HCT116 (cell line): ENCODE data around the gene GALNT13. TPM values are rescaled to one million over a fixed set of nuclear protein-coding genes. Genes with fewer than 3 reads are reported as not detected.

Experiments used
- ATAC-seq: fragments of 200-7000 bp; cut with Tn5 transposase; 2 replicates; pipeline ENCODE4 v1.9.1; 2020; ENCODE audit warnings: mild to moderate bottlenecking, moderate library complexity
- BruUV-seq: library from RNA; stranded (reverse); fragments of 400-500 nt; replicated peaks from 2 replicates; lab custom pipeline; 2021; lab: Mats Ljungman, UMichigan
- CTCF ChIA-PET: fragments of 300-600 bp; sonication (Branson Sonifier 250); formaldehyde crosslinking; loops from one replicate; lab custom pipeline; 2021; ENCODE audit warnings: antibody characterized with exemption; lab: Charles Lee
- POLR2A ChIA-PET: fragments of 300-600, 350-600 bp; sonication (Branson Sonifier 250); formaldehyde crosslinking; loops from one replicate; lab custom pipeline; 2021; ENCODE audit warnings: antibody characterized with exemption; lab: Charles Lee
- RAD21 ChIA-PET, 2 experiments: fragments of 300-600 bp; sonication (Branson Sonifier 250); formaldehyde crosslinking; loops; one replicate each; lab custom pipeline; 2023; ENCODE audit warnings: low total read pairs in 2 of 2; ENCODE audit not compliant: uncharacterized antibody in 2 of 2, unreplicated experiment in 2 of 2, low non-redundant PET in 1 of 2; lab: Charles Lee
- DNase-seq: peaks from one replicate; pipeline ENCODE4 v3.0.0-alpha.2; 2010; ENCODE audit warnings: low read depth, low spot score
- H2AFZ ChIP-seq: fragments of 200-600 bp; shearing (Covaris generic), sonication (generic); 2 replicates; pipeline ENCODE4 v1.6.1; 2017; ENCODE audit warnings: low read depth, mixed run types, mixed read lengths, antibody characterized with exemption, low read length; ENCODE audit not compliant: poor library complexity, severe bottlenecking
- H3K27ac ChIP-seq: 2 replicates; pipeline ENCODE4 v1.5.1; 2012; ENCODE audit warnings: low read depth, low read length
- H3K27me3 ChIP-seq: fragments of 200-600 bp; sonication (generic); 2 replicates; pipeline ENCODE4 v1.6.1; 2016; ENCODE audit warnings: mixed run types, low read length, mixed read lengths; ENCODE audit not compliant: insufficient read depth
- H3K36me3 ChIP-seq, 2 experiments: fragments of 200-500 bp in 1 of 2; fragments of 200-600 bp in 1 of 2; sonication (Bioruptor generic) in 1 of 2; sonication (generic) in 1 of 2; 2 replicates each; pipeline versions ENCODE4 v1.5.1 to v1.6.1; 2014 to 2016; ENCODE audit warnings: low read length in 2 of 2, inconsistent platforms in 1 of 2, mixed read lengths in 1 of 2, mixed run types in 1 of 2; ENCODE audit not compliant: insufficient read depth in 2 of 2, control insufficient read depth in 1 of 2
- H3K4me1 ChIP-seq, 2 experiments: fragments of 200-600 bp in 1 of 2; sonication (generic) in 1 of 2; 2 replicates each; pipeline versions ENCODE4 v1.5.1 to v1.6.1; 2012 to 2017; ENCODE audit warnings: low read length in 2 of 2, inconsistent platforms in 1 of 2, mild to moderate bottlenecking in 1 of 2, mixed read lengths in 1 of 2, mixed run types in 1 of 2, moderate library complexity in 1 of 2; ENCODE audit not compliant: insufficient read depth in 2 of 2, control insufficient read depth in 1 of 2
- H3K4me2 ChIP-seq: fragments of 200-600 bp; sonication (generic); 2 replicates; pipeline ENCODE4 v1.6.1; 2017; ENCODE audit warnings: mixed run types, low read length, mixed read lengths
- H3K4me3 ChIP-seq, 2 experiments: fragments of 200-600 bp in 1 of 2; sonication (generic) in 1 of 2; replicated peaks in 1 of 2; 2 replicates each; pipeline ENCODE4 v1.5.1; 2011 to 2016; ENCODE audit warnings: low read length in 2 of 2, control low read depth in 1 of 2, low read depth in 1 of 2, mild to moderate bottlenecking in 1 of 2, mixed read lengths in 1 of 2, mixed run types in 1 of 2
- H3K79me2 ChIP-seq: fragments of 200-600 bp; sonication (generic); 2 replicates; pipeline ENCODE4 v1.6.1; 2017; ENCODE audit warnings: mild to moderate bottlenecking, mixed run types, low read length, moderate library complexity, mixed read lengths; ENCODE audit not compliant: insufficient read depth
- H3K9ac ChIP-seq: fragments of 200-600 bp; sonication (generic); 2 replicates; pipeline ENCODE4 v1.6.1; 2016; ENCODE audit warnings: low read length, mixed read lengths
- H3K9me2 ChIP-seq: fragments of 200-600 bp; sonication (generic), shearing (Covaris generic); 2 replicates; pipeline ENCODE4 v1.6.1; 2017; ENCODE audit warnings: mixed run types, mild to moderate bottlenecking, moderate library complexity; ENCODE audit not compliant: insufficient read depth
- H3K9me3 ChIP-seq, 2 experiments: fragments of 200-500 bp in 1 of 2; fragments of 200-600 bp in 1 of 2; sonication (Bioruptor generic) in 1 of 2; sonication (generic) in 1 of 2; 2 replicates each; pipeline ENCODE4 v1.6.1; 2014 to 2017; ENCODE audit warnings: low read length in 2 of 2, mixed read lengths in 2 of 2, inconsistent platforms in 1 of 2, low read depth in 1 of 2, mild to moderate bottlenecking in 1 of 2, mixed run types in 1 of 2, moderate library complexity in 1 of 2; ENCODE audit not compliant: control insufficient read depth in 1 of 2, insufficient read depth in 1 of 2
- H4K20me1 ChIP-seq: fragments of 200-600 bp; sonication (generic), shearing (Covaris generic); 2 replicates; pipeline ENCODE4 v1.6.1; 2017; ENCODE audit warnings: mixed run types, mild to moderate bottlenecking, moderate library complexity; ENCODE audit not compliant: insufficient read depth
- CEBPB ChIP-seq: IDR thresholded peaks from 2 replicates; pipeline ENCODE4 v1.6.1; 2012; ENCODE audit warnings: low read depth
- ELF1 ChIP-seq: IDR thresholded peaks from 2 replicates; pipeline ENCODE4 v1.6.1; 2012; ENCODE audit warnings: low read depth, borderline replicate concordance
- EZH2phosphoT487 ChIP-seq: fragments of 200-600 bp; IDR thresholded peaks from 2 replicates; pipeline ENCODE4 v1.6.1; 2018; ENCODE audit warnings: antibody characterized with exemption, borderline replicate concordance
- FOSL1 ChIP-seq: IDR thresholded peaks from 2 replicates; pipeline ENCODE4 v1.6.1; 2012; ENCODE audit warnings: low read depth
- POLR2A ChIP-seq: IDR thresholded peaks from 2 replicates; pipeline ENCODE4 v1.7.0; 2011; ENCODE audit warnings: borderline replicate concordance; ENCODE audit not compliant: insufficient read depth, insufficient read length; ENCODE audit errors: extremely low read depth
- RAD21 ChIP-seq: IDR thresholded peaks from 2 replicates; pipeline ENCODE4 v1.6.1; 2012; ENCODE audit warnings: low read depth, mild to moderate bottlenecking
- SIN3A ChIP-seq: IDR thresholded peaks from 2 replicates; pipeline ENCODE4 v1.6.1; 2012; ENCODE audit warnings: low read depth
- SRF ChIP-seq: IDR thresholded peaks from 2 replicates; pipeline ENCODE4 v1.6.1; 2012; ENCODE audit warnings: low read depth
- TCF7L2 ChIP-seq: IDR thresholded peaks from 2 replicates; pipeline ENCODE4 v1.7.0; 2011; ENCODE audit warnings: borderline replicate concordance, inconsistent platforms; ENCODE audit not compliant: insufficient read depth, insufficient read length; ENCODE audit errors: extremely low read depth
- YY1 ChIP-seq: IDR thresholded peaks from 2 replicates; pipeline ENCODE4 v1.6.1; 2011; ENCODE audit warnings: low read length, low read depth, moderate library complexity, mild to moderate bottlenecking; ENCODE audit not compliant: insufficient replicate concordance; ENCODE audit errors: extremely low read depth
- ZFX ChIP-seq: fragments of 450-650 bp; IDR thresholded peaks from 2 replicates; pipeline ENCODE4 v1.6.1; 2017
- ZNF274 ChIP-seq: fragments of 200-500 bp; sonication (Bioruptor generic); IDR thresholded peaks from 2 replicates; pipeline ENCODE4 v1.6.1; 2014; ENCODE audit warnings: mild to moderate bottlenecking, low read depth, low read length, inconsistent platforms
- intact Hi-C: fragments of 100-400 bp; cut with micrococcal nuclease; formaldehyde crosslinking; loops from 2 replicates; pipeline ENCODE4 v1.10.0; 2022
- total RNA-seq: library from RNA; stranded (reverse); gene quantifications from one replicate; pipeline ENCODE4 v1.2.1, GENCODE V29; 2021; ENCODE audit not compliant: unreplicated experiment
- TF ChIP-seq, protein P1 (sequence below): IDR thresholded peaks from 2 replicates; pipeline ENCODE4 v1.6.1; 2012; ENCODE audit warnings: low read depth
- TF ChIP-seq, protein P2 (sequence below): IDR thresholded peaks from 2 replicates; pipeline ENCODE4 v1.6.1; 2012
- TF ChIP-seq, protein P3 (sequence below): IDR thresholded peaks from 2 replicates; pipeline ENCODE4 v1.6.1; 2011; ENCODE audit warnings: mild to moderate bottlenecking, low read length, moderate library complexity; ENCODE audit not compliant: insufficient replicate concordance; ENCODE audit errors: extremely low read depth

The GALNT13 gene
- total RNA-seq, 1 experiment from 2014 or later, result 0.44 TPM

GRCh38 chr2:153891051-153891450, 19.3 kb downstream of the GALNT13 start:
- H2AFZ ChIP-seq, result no peak overlapping the region
- no peaks in the 10 kb centered on the region for H3K36me3 ChIP-seq
- H3K4me3 ChIP-seq, result no peak overlapping the region
- H3K79me2 ChIP-seq, result no peaks in the 10 kb centered on the region
- no peaks in the 10 kb centered on the region for H3K27me3 ChIP-seq
- H3K4me1 ChIP-seq, result no peaks in the 10 kb centered on the region
- no peak overlapping the region for H3K27ac ChIP-seq
- no peaks in the 10 kb centered on the region for H3K9me3 ChIP-seq
- BruUV-seq, result no TSS peak
- ChIA-PET POLR2A (no interaction called here), RAD21 (no interaction called here), CTCF (no interaction called here)
- no peak overlapping the region for H3K9ac ChIP-seq
- intact Hi-C loops, result no loop called here
- H3K4me2 ChIP-seq, result no peak overlapping the region
- no peaks in the 10 kb centered on the region for H4K20me1 ChIP-seq
- ATAC-seq (no peak), DNase-seq (no peak)
- H3K9me2 ChIP-seq, result no peaks in the 10 kb centered on the region; the same call in 1 of the 2 replicates
- TF ChIP-seq ZNF274 (no peak), YY1 (no peak), SRF (no peak), TCF7L2 (no peak)

- no peak overlapping the region for H3K4me2 ChIP-seq
- no peak overlapping the region for H3K9ac ChIP-seq
- no peaks in the 10 kb centered on the region for H3K9me3 ChIP-seq
- no TSS peak for BruUV-seq
- no peaks in the 10 kb centered on the region for H3K36me3 ChIP-seq
- DNase-seq (no peak), ATAC-seq (no peak)
- H3K27me3 ChIP-seq, result no peaks in the 10 kb centered on the region
- H4K20me1 ChIP-seq, result no peaks in the 10 kb centered on the region
- no peak overlapping the region for H3K27ac ChIP-seq
- POLR2A ChIA-PET, result no interaction called here
- intact Hi-C loops, result loop anchor here (10.0 kb wide), 1 partner anchor 242 kb away; no protein-coding TSS in a partner anchor
- H3K4me3 ChIP-seq, result no peak overlapping the region
- RAD21 ChIA-PET, result no interaction called here
- no peaks in the 10 kb centered on the region for H3K79me2 ChIP-seq
- no peak overlapping the region for H2AFZ ChIP-seq
- no peaks in the 10 kb centered on the region for H3K4me1 ChIP-seq
- CTCF ChIA-PET, result no interaction called here
- no peaks in the 10 kb centered on the region for H3K9me2 ChIP-seq
- TF ChIP-seq, protein P1, sequence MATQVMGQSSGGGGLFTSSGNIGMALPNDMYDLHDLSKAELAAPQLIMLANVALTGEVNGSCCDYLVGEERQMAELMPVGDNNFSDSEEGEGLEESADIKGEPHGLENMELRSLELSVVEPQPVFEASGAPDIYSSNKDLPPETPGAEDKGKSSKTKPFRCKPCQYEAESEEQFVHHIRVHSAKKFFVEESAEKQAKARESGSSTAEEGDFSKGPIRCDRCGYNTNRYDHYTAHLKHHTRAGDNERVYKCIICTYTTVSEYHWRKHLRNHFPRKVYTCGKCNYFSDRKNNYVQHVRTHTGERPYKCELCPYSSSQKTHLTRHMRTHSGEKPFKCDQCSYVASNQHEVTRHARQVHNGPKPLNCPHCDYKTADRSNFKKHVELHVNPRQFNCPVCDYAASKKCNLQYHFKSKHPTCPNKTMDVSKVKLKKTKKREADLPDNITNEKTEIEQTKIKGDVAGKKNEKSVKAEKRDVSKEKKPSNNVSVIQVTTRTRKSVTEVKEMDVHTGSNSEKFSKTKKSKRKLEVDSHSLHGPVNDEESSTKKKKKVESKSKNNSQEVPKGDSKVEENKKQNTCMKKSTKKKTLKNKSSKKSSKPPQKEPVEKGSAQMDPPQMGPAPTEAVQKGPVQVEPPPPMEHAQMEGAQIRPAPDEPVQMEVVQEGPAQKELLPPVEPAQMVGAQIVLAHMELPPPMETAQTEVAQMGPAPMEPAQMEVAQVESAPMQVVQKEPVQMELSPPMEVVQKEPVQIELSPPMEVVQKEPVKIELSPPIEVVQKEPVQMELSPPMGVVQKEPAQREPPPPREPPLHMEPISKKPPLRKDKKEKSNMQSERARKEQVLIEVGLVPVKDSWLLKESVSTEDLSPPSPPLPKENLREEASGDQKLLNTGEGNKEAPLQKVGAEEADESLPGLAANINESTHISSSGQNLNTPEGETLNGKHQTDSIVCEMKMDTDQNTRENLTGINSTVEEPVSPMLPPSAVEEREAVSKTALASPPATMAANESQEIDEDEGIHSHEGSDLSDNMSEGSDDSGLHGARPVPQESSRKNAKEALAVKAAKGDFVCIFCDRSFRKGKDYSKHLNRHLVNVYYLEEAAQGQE, result no peak
- TF ChIP-seq, protein P2, sequence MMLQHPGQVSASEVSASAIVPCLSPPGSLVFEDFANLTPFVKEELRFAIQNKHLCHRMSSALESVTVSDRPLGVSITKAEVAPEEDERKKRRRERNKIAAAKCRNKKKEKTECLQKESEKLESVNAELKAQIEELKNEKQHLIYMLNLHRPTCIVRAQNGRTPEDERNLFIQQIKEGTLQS, result no peak
- no peak for TF ChIP-seq EZH2phosphoT487
- no peak for TF ChIP-seq ZFX
- TF ChIP-seq, protein P3, sequence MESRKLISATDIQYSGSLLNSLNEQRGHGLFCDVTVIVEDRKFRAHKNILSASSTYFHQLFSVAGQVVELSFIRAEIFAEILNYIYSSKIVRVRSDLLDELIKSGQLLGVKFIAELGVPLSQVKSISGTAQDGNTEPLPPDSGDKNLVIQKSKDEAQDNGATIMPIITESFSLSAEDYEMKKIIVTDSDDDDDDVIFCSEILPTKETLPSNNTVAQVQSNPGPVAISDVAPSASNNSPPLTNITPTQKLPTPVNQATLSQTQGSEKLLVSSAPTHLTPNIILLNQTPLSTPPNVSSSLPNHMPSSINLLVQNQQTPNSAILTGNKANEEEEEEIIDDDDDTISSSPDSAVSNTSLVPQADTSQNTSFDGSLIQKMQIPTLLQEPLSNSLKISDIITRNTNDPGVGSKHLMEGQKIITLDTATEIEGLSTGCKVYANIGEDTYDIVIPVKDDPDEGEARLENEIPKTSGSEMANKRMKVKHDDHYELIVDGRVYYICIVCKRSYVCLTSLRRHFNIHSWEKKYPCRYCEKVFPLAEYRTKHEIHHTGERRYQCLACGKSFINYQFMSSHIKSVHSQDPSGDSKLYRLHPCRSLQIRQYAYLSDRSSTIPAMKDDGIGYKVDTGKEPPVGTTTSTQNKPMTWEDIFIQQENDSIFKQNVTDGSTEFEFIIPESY, result no peak
- TF ChIP-seq TCF7L2, result no peak
- TF ChIP-seq ELF1, result no peak
- TF ChIP-seq POLR2A, result no peak
- no peak for TF ChIP-seq FOSL1
- TF ChIP-seq SIN3A, result no peak
- no peak for TF ChIP-seq SRF
- TF ChIP-seq CEBPB, result no peak
- TF ChIP-seq RAD21, result no peak
Measured at GRCh38 chr2:153912798-153913396, 41.2 kb downstream of the GALNT13 start.
